Measurements from ENCODE around the gene DNAH11.

GRCh38 chr7:21806388-21806787 lies 263.5 kb downstream of the DNAH11 start:
- TF ChIP-seq CTCF (conservative IDR thresholded peaks at IDR 0.05 in 1 of 2, IDR thresholded peaks at IDR 0.05 in 1 of 2; ENCODE audit: low read depth in 1 of 2, low read length in 2 of 2) (no peak), EZH2 (IDR thresholded peaks at IDR 0.05; ENCODE audit: low read length, missing control alignments) (no peak)

All from fibroblast of lung (primary cell).